Liver (tissue), 3 donors: ENCODE data around the gene LRRC36.

Experiments
- CTCF ChIP-seq: fragments of 150-350 bp; IDR thresholded peaks from 2 replicates; pipeline ENCODE4 v1.5.1; 2017; ENCODE audit warnings: improper control_type of control experiment, low read depth, low read length; ENCODE audit not compliant: missing input control
- GABPA ChIP-seq, 2 donors: IDR thresholded peaks in 1 of 2; conservative IDR thresholded peaks in 1 of 2; 2 replicates each; pipeline ENCODE4 v1.6.1; 2016; ENCODE audit warnings: antibody characterized with exemption in 2 of 2, mild to moderate bottlenecking in 1 of 2, moderate library complexity in 1 of 2
- MAX ChIP-seq: IDR thresholded peaks from 2 replicates; pipeline ENCODE4 v1.6.1; 2016; ENCODE audit warnings: antibody characterized with exemption
- donor health status: healthy.
- donor health status: healthy.

DNA sequence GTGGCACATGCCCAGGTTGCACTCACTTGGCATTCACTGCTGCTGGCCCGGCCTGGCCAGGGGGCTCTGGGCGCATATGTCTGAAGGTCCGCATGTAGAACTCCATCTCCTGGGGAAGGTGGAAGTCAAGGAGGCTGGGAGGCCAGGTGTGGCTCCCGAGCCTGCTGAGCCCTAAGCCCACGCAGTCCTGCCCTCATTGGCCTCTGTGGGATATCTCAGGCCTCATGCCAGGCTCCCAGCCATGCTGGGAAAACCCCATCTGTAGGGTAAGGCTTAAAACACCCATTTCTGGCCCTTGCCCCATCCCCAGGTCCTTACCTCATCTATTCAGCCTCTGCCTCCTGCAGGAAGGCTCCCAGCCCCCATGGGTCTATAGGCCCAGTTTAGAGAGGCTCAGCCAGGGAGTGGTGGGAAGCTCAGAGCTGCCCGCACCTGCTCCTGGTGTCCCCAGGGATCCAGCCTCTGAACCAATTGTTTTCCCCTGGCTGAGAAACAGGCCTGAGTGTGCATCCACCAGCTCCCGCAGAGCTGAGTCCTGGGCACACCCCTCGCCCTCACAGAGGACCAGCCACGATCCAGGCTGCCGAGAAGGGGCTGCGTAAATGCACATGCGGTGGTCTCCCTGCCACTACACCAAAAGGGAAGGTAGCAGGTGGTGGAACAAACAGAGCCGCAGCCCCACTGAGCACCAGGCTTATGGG lies 69.0 kb downstream of the LRRC36 start:
- TF ChIP-seq MAX (no peak), GABPA (IDR thresholded peaks at IDR 0.05 in 1 of 2, conservative IDR thresholded peaks at IDR 0.05 in 1 of 2) (no peak), CTCF (no peak)
